Hematopoietic multipotent progenitor cell treated with erythropoietin and hydrocortisone succinate and interleukin-3 and kit ligand, for 15 days (in vitro differentiated cells): ENCODE measurements around the gene DUSP18.
A peak's percentile ranks its signal among the peaks of the same experiment; 100 is the strongest.
"Not testable (repeated sequence)": the region's sequence is repeated elsewhere in the genome, so short reads cannot be mapped to it uniquely, and the experiment has no call there.

Experiments
- DNase-seq: peaks from one replicate; pipeline ENCODE4 v3.0.0-alpha.2; 2015; ENCODE audit warnings: low spot score

The DUSP18 gene

GRCh38 chr22:30679895-30680690, 12.4 kb upstream of the DUSP18 start:
- not testable (repeated sequence) for DNase-seq

- not testable (repeated sequence) for DNase-seq
Measured at GRCh38 chr22:30676565-30676964, 8.9 kb upstream of the DUSP18 start.

- no peak for DNase-seq
Measured at GRCh38 chr22:30675436-30675835, 7.8 kb upstream of the DUSP18 start.

- no peak for DNase-seq
Measured at GRCh38 chr22:30674482-30674881, 6.8 kb upstream of the DUSP18 start.

GRCh38 chr22:30673136-30673535, 5.5 kb upstream of the DUSP18 start:
- peak; percentile 26 for DNase-seq

GRCh38 chr22:30671071-30671470, 3.4 kb upstream of the DUSP18 start:
- DNase-seq, result no peak

- no peak for DNase-seq
Measured at GRCh38 chr22:30668386-30668710, 673 bp upstream of the DUSP18 start.

- DNase-seq, result no peak
Measured at GRCh38 chr22:30667107-30667493, 575 bp downstream of the DUSP18 start.

- no peak for DNase-seq
Measured at GRCh38 chr22:30665786-30666185, 1.9 kb downstream of the DUSP18 start.

- DNase-seq, result no peak
Measured at GRCh38 chr22:30665266-30665665, 2.4 kb downstream of the DUSP18 start.

GRCh38 chr22:30664798-30665197, 2.9 kb downstream of the DUSP18 start:
- DNase-seq, result no peak

- no peak for DNase-seq
Measured at GRCh38 chr22:30662040-30662439, 5.6 kb downstream of the DUSP18 start.

- DNase-seq, result no peak
Measured at GRCh38 chr22:30655532-30655931, 12.1 kb downstream of the DUSP18 start.

- no peak for DNase-seq
Measured at GRCh38 chr22:30654361-30654760, 13.3 kb downstream of the DUSP18 start.

GRCh38 chr22:30652852-30653251, 14.8 kb downstream of the DUSP18 start:
- DNase-seq, result no peak

- no peak for DNase-seq
Measured at GRCh38 chr22:30650508-30651116, 17.1 kb downstream of the DUSP18 start.

GRCh38 chr22:30649430-30650007, 18.2 kb downstream of the DUSP18 start:
- no peak for DNase-seq

GRCh38 chr22:30648825-30649224, 18.9 kb downstream of the DUSP18 start:
- no peak for DNase-seq

GRCh38 chr22:30647536-30647935, 20.1 kb downstream of the DUSP18 start:
- no peak for DNase-seq

- no peak for DNase-seq
Measured at GRCh38 chr22:30646518-30647160, 21.0 kb downstream of the DUSP18 start.

GRCh38 chr22:30643055-30643875, 24.4 kb downstream of the DUSP18 start:
- DNase-seq, result no peak

- no peak for DNase-seq
Measured at GRCh38 chr22:30640839-30641430, 26.7 kb downstream of the DUSP18 start.
